H7 (cell line): ENCODE data around the gene ZCCHC7. TPM values are rescaled to one million over a fixed set of nuclear protein-coding genes. Genes with fewer than 3 reads are reported as not detected.
"Not testable (repeated sequence)": the region's sequence is repeated elsewhere in the genome, so short reads cannot be mapped to it uniquely, and the experiment has no call there.

Source experiments
- DNase-seq: peaks from one replicate; pipeline ENCODE4 v3.0.0; 2012
- H3K27me3 ChIP-seq: 2 replicates; pipeline ENCODE4 v1.6.0; 2011; ENCODE audit warnings: mild to moderate bottlenecking, low read length; ENCODE audit not compliant: control insufficient read depth, insufficient read depth
- H3K36me3 ChIP-seq: replicated peaks from 2 replicates; pipeline ENCODE4 v1.5.1; 2011; ENCODE audit warnings: low read length; ENCODE audit not compliant: control insufficient read depth, insufficient read depth
- H3K4me3 ChIP-seq: 2 replicates; pipeline ENCODE4 v1.5.1; 2011; ENCODE audit warnings: low read depth, mild to moderate bottlenecking, control low read depth, low read length, moderate library complexity; ENCODE audit not compliant: insufficient read depth
- total RNA-seq: library from RNA; depleted of rRNA; stranded (reverse); fragments of >200 nt; shearing (Covaris generic); gene quantifications from 2 replicates; pipeline ENCODE4 v1.2.3, GENCODE V29; 2014

The ZCCHC7 gene
- total RNA-seq, 1 experiment from 2014 or later, result 20.5 TPM

- no peak for DNase-seq
- no peaks in the 10 kb centered on the region for H3K27me3 ChIP-seq
- no peak overlapping the region for H3K4me3 ChIP-seq
- H3K36me3 ChIP-seq, result no peaks in the 10 kb centered on the region
These were observed 78.5 kb downstream of the ZCCHC7 start for GRCh38 chr9:37198831-37199230.

- Histone ChIP-seq H3K27me3 (no peaks in the 10 kb centered on the region), H3K4me3 (no peak overlapping the region), H3K36me3 (no peaks in the 10 kb centered on the region)
- no peak for DNase-seq
These were observed 80.1 kb downstream of the ZCCHC7 start for GRCh38 chr9:37200433-37201005.

- peak; percentile 13 for DNase-seq
- Histone ChIP-seq H3K27me3 (no peaks in the 10 kb centered on the region), H3K36me3 (no peaks in the 10 kb centered on the region), H3K4me3 (no peak overlapping the region)
These were observed 81.2 kb downstream of the ZCCHC7 start for GRCh38 chr9:37201581-37201980.

GRCh38 chr9:37202091-37202490 is 81.7 kb downstream of the ZCCHC7 start:
- no peaks in the 10 kb centered on the region for H3K36me3 ChIP-seq
- H3K4me3 ChIP-seq, result no peak overlapping the region
- no peaks in the 10 kb centered on the region for H3K27me3 ChIP-seq
- no peak for DNase-seq

GRCh38 chr9:37203456-37203855 is 83.1 kb downstream of the ZCCHC7 start:
- not testable (repeated sequence) for H3K27me3 ChIP-seq, DNase-seq, H3K4me3 ChIP-seq, H3K36me3 ChIP-seq

- Histone ChIP-seq H3K4me3 (no peak overlapping the region), H3K36me3 (no peaks in the 10 kb centered on the region), H3K27me3 (no peaks in the 10 kb centered on the region)
- no peak for DNase-seq
These were observed 85.8 kb downstream of the ZCCHC7 start for GRCh38 chr9:37206121-37206620.

GRCh38 chr9:37209431-37210386 is 89.3 kb downstream of the ZCCHC7 start:
- H3K27me3 ChIP-seq, result no peaks in the 10 kb centered on the region
- peak; percentile 19 for DNase-seq
- H3K4me3 ChIP-seq, result no peak overlapping the region
- H3K36me3 ChIP-seq, result no peaks in the 10 kb centered on the region

- Histone ChIP-seq H3K36me3 (no peaks in the 10 kb centered on the region), H3K4me3 (no peak overlapping the region), H3K27me3 (no peaks in the 10 kb centered on the region)
- DNase-seq, result no peak
These were observed 90.6 kb downstream of the ZCCHC7 start for GRCh38 chr9:37210737-37211523.

- Histone ChIP-seq H3K27me3 (no peaks in the 10 kb centered on the region), H3K36me3 (no peaks in the 10 kb centered on the region), H3K4me3 (no peak overlapping the region)
- no peak for DNase-seq
These were observed 92.1 kb downstream of the ZCCHC7 start for GRCh38 chr9:37212435-37212834.

GRCh38 chr9:37215381-37215780 is 95.0 kb downstream of the ZCCHC7 start:
- H3K4me3 ChIP-seq, result no peak overlapping the region
- H3K27me3 ChIP-seq, result no peaks in the 10 kb centered on the region
- DNase-seq, result no peak
- no peaks in the 10 kb centered on the region for H3K36me3 ChIP-seq

- Histone ChIP-seq H3K27me3 (no peaks in the 10 kb centered on the region), H3K4me3 (no peak overlapping the region), H3K36me3 (no peaks in the 10 kb centered on the region)
- no peak for DNase-seq
These were observed 95.5 kb downstream of the ZCCHC7 start for GRCh38 chr9:37215830-37216229.

GRCh38 chr9:37217161-37217560 is 96.8 kb downstream of the ZCCHC7 start:
- H3K36me3 ChIP-seq, result no peaks in the 10 kb centered on the region
- DNase-seq, result no peak
- no peaks in the 10 kb centered on the region for H3K27me3 ChIP-seq
- H3K4me3 ChIP-seq, result no peak overlapping the region

- Histone ChIP-seq H3K27me3 (no peaks in the 10 kb centered on the region), H3K4me3 (no peak overlapping the region), H3K36me3 (no peaks in the 10 kb centered on the region)
- DNase-seq, result no peak
These were observed 98.5 kb downstream of the ZCCHC7 start for GRCh38 chr9:37218800-37219425.

GRCh38 chr9:37220971-37221370 is 100.6 kb downstream of the ZCCHC7 start:
- DNase-seq, result no peak
- H3K4me3 ChIP-seq, result no peak overlapping the region
- no peaks in the 10 kb centered on the region for H3K27me3 ChIP-seq
- no peaks in the 10 kb centered on the region for H3K36me3 ChIP-seq
